Activated T-helper 1 cell treated with anti-CD3 and anti-CD28 coated beads, Interleukin-12 subunit alpha, Interleukin-12 subunit beta, Interleukin-2, Interleukin-4 antibody, amounts not matched to agents 30 ng/mL and 10 ng/mL and 1 ng/mL, durations not matched to agents 14 hours and 24 hours and 36 hours (primary cell): ENCODE data around the gene NUDT9. TPM values are rescaled to one million over a fixed set of nuclear protein-coding genes. Genes with fewer than 3 reads are reported as not detected.
"Not testable (repeated sequence)": the region's sequence is repeated elsewhere in the genome, so short reads cannot be mapped to it uniquely, and the experiment has no call there.

ENCODE experiments used
- DNase-seq: peaks from one replicate; pipeline ENCODE4 v3.0.0; 2021; ENCODE audit warnings: low spot score
- H3K27ac Mint-ChIP-seq: one replicate; pipeline ENCODE4 v1.8.0; 2021; ENCODE audit warnings: mild to moderate bottlenecking, mixed read lengths
- H3K27me3 Mint-ChIP-seq: one replicate; pipeline ENCODE4 v1.8.0; 2022; ENCODE audit warnings: mild to moderate bottlenecking, moderate library complexity, mixed read lengths; ENCODE audit not compliant: insufficient read depth
- H3K36me3 Mint-ChIP-seq: one replicate; pipeline ENCODE4 v1.8.0; 2021; ENCODE audit warnings: low read depth, mixed read lengths
- H3K4me1 Mint-ChIP-seq: one replicate; pipeline ENCODE4 v1.8.0; 2021; ENCODE audit warnings: low read depth, mixed read lengths
- H3K4me3 Mint-ChIP-seq: one replicate; pipeline ENCODE4 v1.8.0; 2021; ENCODE audit warnings: mild to moderate bottlenecking, moderate library complexity, mixed read lengths
- H3K9me3 Mint-ChIP-seq: one replicate; pipeline ENCODE4 v1.8.0; 2021; ENCODE audit warnings: mixed read lengths
- intact Hi-C: fragments of 100-400 bp; cut with micrococcal nuclease; formaldehyde crosslinking; loops from one replicate; pipeline ENCODE4 v1.15.1; 2024
- total RNA-seq: library from RNA; stranded (reverse); gene quantifications from 2 replicates; pipeline ENCODE4 v1.2.3, GENCODE V29; 2022

The NUDT9 gene
- total RNA-seq, 1 donor from 2014 or later: 13.9 TPM

GRCh38 chr4:87391576-87392054 lies 30.8 kb upstream of the NUDT9 start:
- Mint-ChIP-seq H3K4me1 (peaks cover 44% of the 10 kb centered on the region), H3K4me3 (peak overlapping the region; percentile 94), H3K27me3 (peaks cover 8% of the 10 kb centered on the region), H3K9me3 (no peaks in the 10 kb centered on the region), H3K36me3 (peaks cover 10% of the 10 kb centered on the region), H3K27ac (peak overlapping the region; percentile 85)
- no peak for DNase-seq
- intact Hi-C loops: loop anchor here (1.0 to 5.0 kb wide), 5 partner anchors 31 to 1066 kb away; partner anchors contain the start of genes HERC5, KLHL8 and NUDT9

DNA sequence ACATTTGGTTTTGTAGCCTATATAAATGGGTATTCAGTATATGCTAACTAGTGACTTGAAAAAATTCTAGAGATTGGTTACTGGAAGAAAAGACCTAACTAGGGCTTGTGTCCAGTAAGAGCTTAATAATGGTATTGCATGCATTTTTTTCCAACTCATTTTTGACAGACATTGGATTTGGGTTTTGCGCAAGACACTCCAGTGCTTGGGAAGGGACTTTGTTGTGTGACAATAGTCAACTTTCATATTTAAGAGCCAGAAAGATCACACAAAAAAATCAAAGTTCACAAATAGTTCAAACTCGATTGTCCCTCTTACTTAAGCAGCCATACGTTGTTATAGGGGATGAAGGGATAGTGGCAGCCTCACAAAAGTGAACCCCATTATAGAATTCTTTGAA lies 30.2 kb upstream of the NUDT9 start:
- Mint-ChIP-seq H3K27me3 (peaks cover 8% of the 10 kb centered on the region), H3K4me1 (peaks cover 44% of the 10 kb centered on the region), H3K4me3 (no peak overlapping the region), H3K9me3 (no peaks in the 10 kb centered on the region), H3K36me3 (peaks cover 10% of the 10 kb centered on the region), H3K27ac (no peak overlapping the region)
- intact Hi-C loops: loop anchor here (5.0 kb wide), 2 partner anchors 155 to 1065 kb away; partner anchors contain the start of gene HERC5
- DNase-seq: no peak

DNA sequence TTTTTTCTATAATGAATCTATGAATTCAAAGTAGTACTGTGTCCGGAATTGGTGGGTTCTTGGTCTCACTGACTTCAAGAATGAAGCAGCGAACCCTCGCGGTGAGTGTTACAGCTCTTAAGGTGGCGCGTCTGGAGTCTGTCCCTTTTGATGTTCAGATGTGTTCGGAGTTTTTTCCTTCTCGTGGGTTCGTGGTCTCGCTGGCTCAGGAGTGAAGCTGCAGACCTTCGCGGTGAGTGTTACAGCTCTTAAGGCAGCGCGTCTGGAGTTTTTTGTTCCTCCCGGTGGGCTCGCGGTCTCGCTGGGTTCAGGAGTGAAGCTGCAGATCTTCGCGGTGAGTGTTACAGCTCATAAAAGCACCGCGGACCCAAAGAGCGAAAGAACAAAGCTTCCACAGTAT lies 27.3 kb upstream of the NUDT9 start:
- DNase-seq, H3K27ac Mint-ChIP-seq, intact Hi-C loops, H3K36me3 Mint-ChIP-seq, H3K4me3 Mint-ChIP-seq, H3K9me3 Mint-ChIP-seq, H3K27me3 Mint-ChIP-seq: not testable (repeated sequence)
- H3K4me1 Mint-ChIP-seq: peaks cover 19% of the 10 kb centered on the region

- H3K4me3 Mint-ChIP-seq, H3K27me3 Mint-ChIP-seq, H3K36me3 Mint-ChIP-seq, H3K9me3 Mint-ChIP-seq, H3K27ac Mint-ChIP-seq, intact Hi-C loops, DNase-seq: not testable (repeated sequence)
- peaks cover 11% of the 10 kb centered on the region for H3K4me1 Mint-ChIP-seq
Measured at GRCh38 chr4:87395851-87396250, 26.5 kb upstream of the NUDT9 start.

DNA sequence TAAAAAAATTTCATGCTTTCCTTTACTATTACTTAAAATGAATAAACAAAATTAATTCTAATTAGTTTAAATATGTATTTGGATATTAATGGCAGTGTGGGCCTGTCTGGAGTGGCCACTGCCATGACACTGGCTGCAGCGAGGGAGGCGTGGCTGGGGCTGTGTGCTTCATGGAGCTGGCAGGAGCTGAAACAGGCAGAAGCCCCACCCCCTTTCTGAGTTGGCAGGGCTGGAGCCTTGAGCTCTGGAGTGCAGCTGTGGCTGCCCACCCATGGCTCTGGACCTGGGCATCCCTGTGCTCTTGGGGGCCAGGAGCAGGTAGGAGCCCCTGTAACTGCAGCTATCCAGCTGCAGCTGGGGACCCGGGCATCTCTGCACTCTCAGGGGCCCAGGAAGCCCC lies 23.2 kb upstream of the NUDT9 start:
- Mint-ChIP-seq H3K4me1 (no peaks in the 10 kb centered on the region), H3K4me3 (no peak overlapping the region), H3K27me3 (peaks cover 7% of the 10 kb centered on the region), H3K9me3 (no peaks in the 10 kb centered on the region), H3K27ac (no peak overlapping the region), H3K36me3 (no peaks in the 10 kb centered on the region)
- no peak for DNase-seq
- intact Hi-C loops: no loop called here

GRCh38 chr4:87399954-87400353 lies 22.4 kb upstream of the NUDT9 start:
- Mint-ChIP-seq H3K27ac (no peak overlapping the region), H3K9me3 (no peaks in the 10 kb centered on the region), H3K4me3 (no peak overlapping the region), H3K27me3 (peaks cover 3% of the 10 kb centered on the region), H3K4me1 (no peaks in the 10 kb centered on the region), H3K36me3 (no peaks in the 10 kb centered on the region)
- intact Hi-C loops: no loop called here
- no peak for DNase-seq

DNA sequence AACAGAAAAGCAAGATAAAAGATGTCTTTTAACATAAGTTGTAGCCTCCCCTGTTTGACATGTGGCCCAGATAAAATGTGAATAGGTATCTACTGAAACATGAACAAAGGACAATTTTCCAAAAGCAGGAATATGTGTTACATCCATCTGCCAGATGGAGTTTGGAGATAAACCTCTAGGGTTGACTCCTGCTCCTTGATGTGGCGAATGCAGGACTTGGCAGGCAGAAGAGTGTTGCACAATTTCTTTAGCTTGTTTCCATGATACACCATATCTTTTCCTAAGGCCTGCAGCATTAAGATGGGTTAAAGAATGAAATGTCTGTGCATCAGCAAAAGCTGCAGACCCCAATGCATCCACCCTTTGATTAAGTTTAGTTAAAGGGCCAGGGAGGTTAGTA lies 18.6 kb upstream of the NUDT9 start:
- intact Hi-C loops, H3K36me3 Mint-ChIP-seq, H3K27me3 Mint-ChIP-seq, DNase-seq, H3K27ac Mint-ChIP-seq, H3K9me3 Mint-ChIP-seq, H3K4me3 Mint-ChIP-seq: not testable (repeated sequence)
- H3K4me1 Mint-ChIP-seq: peaks cover 20% of the 10 kb centered on the region

DNA sequence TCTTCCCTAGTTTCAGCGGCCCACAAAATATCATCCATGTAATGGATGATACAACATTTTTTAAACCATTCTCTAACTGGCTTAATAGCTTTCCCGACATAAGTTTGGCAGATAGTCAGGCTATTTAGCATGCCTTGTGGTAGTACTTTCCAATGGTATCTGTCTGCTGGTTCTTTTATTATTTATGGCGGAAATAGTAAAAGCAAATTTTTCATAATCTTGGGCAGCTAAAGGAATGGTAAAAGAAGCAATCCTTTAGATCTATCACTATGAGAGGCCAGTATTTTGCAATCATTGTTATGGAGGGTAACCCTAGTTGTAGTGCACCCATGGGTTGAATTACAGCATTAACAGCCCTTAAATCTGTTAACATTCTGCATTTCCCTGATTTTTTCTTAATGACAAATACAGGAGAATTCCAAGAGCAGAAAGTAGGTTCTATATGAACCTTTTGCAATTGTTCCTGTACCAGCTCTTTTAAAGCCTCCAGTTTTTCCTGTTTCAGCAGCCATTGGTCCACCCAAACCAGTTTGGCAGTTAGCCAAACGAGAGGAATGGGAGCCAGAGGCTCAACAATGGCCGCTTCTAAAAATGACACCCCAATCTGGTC lies 17.1 kb upstream of the NUDT9 start:
- peaks cover 8% of the 10 kb centered on the region for H3K27me3 Mint-ChIP-seq
- H3K27ac Mint-ChIP-seq: no peak overlapping the region
- no peaks in the 10 kb centered on the region for H3K36me3 Mint-ChIP-seq
- no peak for DNase-seq
- H3K4me3 Mint-ChIP-seq: no peak overlapping the region
- H3K9me3 Mint-ChIP-seq: no peaks in the 10 kb centered on the region
- H3K4me1 Mint-ChIP-seq: peaks cover 20% of the 10 kb centered on the region
- intact Hi-C loops: no loop called here

DNA sequence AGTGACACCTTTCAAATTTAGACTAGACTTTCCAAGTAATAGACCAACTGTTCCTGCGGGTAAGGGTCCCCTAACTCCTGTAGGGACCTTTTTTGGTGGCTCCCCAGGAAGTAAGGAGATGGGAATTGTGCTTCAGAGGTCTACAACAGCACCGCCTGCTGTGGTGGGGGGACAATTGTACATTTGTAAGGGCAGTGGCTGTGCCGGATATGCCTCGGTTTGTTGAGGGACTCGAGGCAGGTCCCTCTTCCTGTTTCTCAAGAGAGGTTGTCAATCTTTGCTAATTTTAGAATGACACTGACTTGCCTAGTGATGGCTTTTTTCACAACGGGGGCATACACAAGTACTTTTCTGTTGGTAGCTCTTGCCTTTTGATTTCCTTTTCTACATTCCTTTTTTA lies 15.9 kb upstream of the NUDT9 start:
- no peak overlapping the region for H3K4me3 Mint-ChIP-seq
- H3K27me3 Mint-ChIP-seq: peaks cover 8% of the 10 kb centered on the region
- H3K9me3 Mint-ChIP-seq: no peaks in the 10 kb centered on the region
- H3K27ac Mint-ChIP-seq: peak overlapping the region; percentile 26
- peaks cover 20% of the 10 kb centered on the region for H3K4me1 Mint-ChIP-seq
- intact Hi-C loops: no loop called here
- no peak for DNase-seq
- no peaks in the 10 kb centered on the region for H3K36me3 Mint-ChIP-seq

DNA sequence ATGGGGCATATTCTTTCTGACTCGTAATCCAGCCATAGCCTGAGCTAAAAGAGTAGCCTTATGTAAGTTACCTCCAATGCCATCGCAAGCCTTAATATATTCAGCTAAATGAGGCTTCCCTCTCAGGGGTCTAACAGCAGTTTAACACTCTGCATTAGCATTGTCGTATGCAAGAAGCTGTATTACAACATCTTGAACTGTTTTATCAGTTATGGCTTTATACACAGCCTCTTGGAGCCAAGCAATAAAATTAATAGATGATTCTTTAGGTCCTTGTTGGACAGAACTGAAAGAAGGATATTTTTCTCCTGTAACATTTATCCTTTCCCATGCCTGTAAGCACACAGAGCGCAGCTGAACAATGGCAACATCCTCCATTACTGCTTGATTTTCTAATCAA lies 15.5 kb upstream of the NUDT9 start:
- DNase-seq, H3K4me3 Mint-ChIP-seq, intact Hi-C loops, H3K36me3 Mint-ChIP-seq, H3K9me3 Mint-ChIP-seq, H3K27me3 Mint-ChIP-seq: not testable (repeated sequence)
- Mint-ChIP-seq H3K4me1 (peaks cover 20% of the 10 kb centered on the region), H3K27ac (peak overlapping the region; percentile 26)

DNA sequence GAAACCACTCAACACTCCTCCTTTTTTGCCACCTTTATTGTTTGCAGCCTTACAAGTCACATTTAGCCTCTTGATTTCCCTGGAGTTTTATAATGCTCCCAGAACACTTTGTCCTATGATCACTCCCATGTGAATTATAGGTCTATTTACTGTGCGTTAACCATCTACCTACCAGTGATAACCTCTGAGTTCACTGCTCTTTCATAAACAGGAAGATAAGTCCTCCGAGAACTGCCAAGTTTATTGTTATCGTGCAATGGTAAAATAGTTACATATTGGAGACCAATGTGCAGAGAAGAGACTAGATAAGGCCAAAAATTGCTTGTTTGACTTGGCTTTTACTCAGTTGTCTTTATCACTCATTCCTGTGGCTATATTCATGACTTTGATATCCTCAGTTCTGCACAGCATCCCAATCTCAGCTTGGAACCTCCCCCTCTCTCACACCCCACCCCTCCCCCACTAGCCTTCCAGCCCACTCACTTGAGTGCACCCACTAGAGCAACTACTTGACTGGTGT lies 12.9 kb upstream of the NUDT9 start:
- no peak for DNase-seq
- no peak overlapping the region for H3K4me3 Mint-ChIP-seq
- H3K4me1 Mint-ChIP-seq: peaks cover 20% of the 10 kb centered on the region
- intact Hi-C loops: no loop called here
- H3K36me3 Mint-ChIP-seq: no peaks in the 10 kb centered on the region
- H3K9me3 Mint-ChIP-seq: no peaks in the 10 kb centered on the region
- peaks cover 7% of the 10 kb centered on the region for H3K27me3 Mint-ChIP-seq
- no peak overlapping the region for H3K27ac Mint-ChIP-seq

DNA sequence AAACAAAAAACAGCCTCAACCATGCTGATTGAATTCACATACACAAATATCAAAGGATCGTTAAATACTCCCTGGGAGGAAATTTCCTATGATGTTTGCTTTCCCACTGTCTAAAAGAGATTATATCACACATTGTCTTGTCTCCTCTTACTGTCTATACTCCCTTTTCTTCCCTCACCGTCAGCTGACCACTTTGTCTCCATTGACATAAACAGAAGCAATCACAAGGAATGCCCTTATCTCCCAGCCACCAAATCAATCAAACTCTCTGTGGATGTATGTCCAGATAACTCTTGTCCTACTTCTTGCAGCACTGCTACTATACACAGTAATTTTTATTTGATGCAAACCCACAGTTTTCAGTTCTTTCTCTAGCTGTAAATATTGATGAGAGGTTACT lies 12.2 kb upstream of the NUDT9 start:
- Mint-ChIP-seq H3K4me1 (peaks cover 20% of the 10 kb centered on the region), H3K4me3 (no peak overlapping the region), H3K36me3 (no peaks in the 10 kb centered on the region), H3K27ac (no peak overlapping the region), H3K27me3 (peaks cover 7% of the 10 kb centered on the region), H3K9me3 (no peaks in the 10 kb centered on the region)
- intact Hi-C loops: no loop called here
- no peak for DNase-seq

- intact Hi-C loops: no loop called here
- no peak for DNase-seq
- H3K27me3 Mint-ChIP-seq: peaks cover 7% of the 10 kb centered on the region
- no peak overlapping the region for H3K27ac Mint-ChIP-seq
- no peaks in the 10 kb centered on the region for H3K36me3 Mint-ChIP-seq
- peaks cover 20% of the 10 kb centered on the region for H3K4me1 Mint-ChIP-seq
- no peaks in the 10 kb centered on the region for H3K9me3 Mint-ChIP-seq
- no peak overlapping the region for H3K4me3 Mint-ChIP-seq
Measured at GRCh38 chr4:87410679-87411078, 11.7 kb upstream of the NUDT9 start.

DNA sequence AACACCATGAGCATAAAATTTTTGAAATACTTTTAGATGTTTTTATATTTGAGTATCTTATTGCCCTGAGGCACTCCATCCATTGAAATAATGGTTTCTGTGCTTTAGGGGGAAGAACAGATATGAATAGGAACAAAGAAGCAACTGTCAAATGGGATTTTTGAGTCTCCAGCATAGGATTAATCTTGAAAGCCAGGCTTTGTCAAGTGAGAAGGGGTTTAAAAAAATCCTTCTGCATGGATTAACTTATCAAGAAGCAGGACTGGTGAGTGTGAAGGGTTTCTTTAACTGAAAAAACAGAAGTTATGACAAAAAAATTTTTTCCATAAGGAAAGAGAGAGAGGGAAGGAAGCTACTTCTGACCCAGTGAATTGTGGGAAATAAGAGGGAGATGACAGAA lies 7.6 kb upstream of the NUDT9 start:
- peaks cover 7% of the 10 kb centered on the region for H3K27me3 Mint-ChIP-seq
- no peaks in the 10 kb centered on the region for H3K4me1 Mint-ChIP-seq
- no peak for DNase-seq
- no peak overlapping the region for H3K4me3 Mint-ChIP-seq
- H3K9me3 Mint-ChIP-seq: no peaks in the 10 kb centered on the region
- no peak overlapping the region for H3K27ac Mint-ChIP-seq
- H3K36me3 Mint-ChIP-seq: no peaks in the 10 kb centered on the region
- intact Hi-C loops: no loop called here
